Transverse colon (tissue), 4 donors: Measurements from ENCODE around the gene ADIPOR2. TPM values are rescaled to one million over a fixed set of nuclear protein-coding genes. Genes with fewer than 3 reads are reported as not detected.
A peak's percentile ranks its signal among the peaks of the same experiment; 100 is the strongest.

ENCODE experiments used
- DNase-seq: peaks from one replicate; pipeline ENCODE4 v3.0.0-alpha.2; 2019
- H3K27ac ChIP-seq, 4 donors: fragments of 200-600 bp; sonication (generic); 2 replicates each; pipeline ENCODE4 v1.5.1; 2016 to 2018; ENCODE audit warnings: inconsistent platforms in 4 of 4
- H3K27me3 ChIP-seq: fragments of 200-600 bp; sonication (generic); 2 replicates; pipeline ENCODE4 v1.5.1; 2017; ENCODE audit warnings: inconsistent platforms
- H3K36me3 ChIP-seq, 4 donors: fragments of 200-600 bp; sonication (generic); 2 replicates each; pipeline ENCODE4 v1.5.1; 2017 to 2019; ENCODE audit warnings: inconsistent platforms in 4 of 4
- H3K4me1 ChIP-seq, 4 donors: fragments of 200-600 bp; sonication (generic); 2 replicates each; pipeline ENCODE4 v1.5.1; 2017 to 2020; ENCODE audit warnings: inconsistent platforms in 4 of 4
- H3K4me3 ChIP-seq, 4 donors: fragments of 200-600 bp; sonication (generic); 1 replicate in 1 of 4; 2 replicates in 3 of 4; pipeline versions ENCODE4 v1.5.1 to v1.6.1; 2017 to 2019; ENCODE audit warnings: inconsistent platforms in 4 of 4
- H3K9me3 ChIP-seq, 2 donors: fragments of 200-600 bp; sonication (generic); 2 replicates each; pipeline ENCODE4 v1.5.1; 2017 to 2019; ENCODE audit warnings: inconsistent platforms in 2 of 2
- EP300 ChIP-seq: sonication (generic); formaldehyde crosslinking; IDR thresholded peaks from one replicate; pipeline ENCODE4 v1.6.1; 2017; ENCODE audit warnings: antibody characterized with exemption, low read depth
- POLR2A ChIP-seq: fragments of 450-650 bp; IDR thresholded peaks from one replicate; pipeline ENCODE4 v1.6.1; 2016; ENCODE audit warnings: antibody characterized with exemption, mild to moderate bottlenecking, moderate library complexity
- POLR2AphosphoS5 ChIP-seq, 3 donors: sonication (generic); formaldehyde crosslinking; IDR thresholded peaks; one replicate each; pipeline ENCODE4 v1.6.1; 2016; ENCODE audit warnings: antibody characterized with exemption in 3 of 3
- WGBS, 2 donors: methylation state at CpG; one replicate each; pipeline ENCODE4 v1.1.5; 2018; ENCODE audit warnings: low coverage in 1 of 2; 5-methylcytosine and 5-hydroxymethylcytosine counted together
- in situ Hi-C, 4 donors: fragments of 200-750 bp; cut with MboI; loops; one replicate each; pipeline versions ENCODE4 v1.15.0 to v1.15.1; 2017; ENCODE audit warnings: low sequenced_read_pairs in 3 of 4, low pct_ligation_motif_present in 1 of 4, low pct_unique_long_range_greater_than_20kb in 1 of 4
- intact Hi-C: fragments of 100-400 bp; cut with DNase I; formaldehyde crosslinking; loops from one replicate; pipeline ENCODE4 v1.15.1; 2023; ENCODE audit warnings: low total_unique reads
- total RNA-seq, 4 donors: library from RNA; depleted of rRNA; stranded (reverse); fragments of >200 nt; gene quantifications; one replicate each; pipeline ENCODE4 v1.1.0, GENCODE V29; 2016
- TF ChIP-seq, protein P1 (sequence below), 5 experiments: fragments of 200-600 bp in 3 of 5; fragments of 450-650 bp in 2 of 5; sonication (generic) in 3 of 5; IDR thresholded peaks; 1 replicate in 2 of 5; 2 replicates in 3 of 5; pipeline ENCODE4 v1.5.1; 2016 to 2017; ENCODE audit warnings: antibody characterized with exemption in 5 of 5, inconsistent platforms in 3 of 5, mild to moderate bottlenecking in 2 of 5, moderate library complexity in 1 of 5

Gene ADIPOR2
- total RNA-seq, 4 donors from 2014 or later: 27.9 to 74.2 (median 52.1) TPM

DNA sequence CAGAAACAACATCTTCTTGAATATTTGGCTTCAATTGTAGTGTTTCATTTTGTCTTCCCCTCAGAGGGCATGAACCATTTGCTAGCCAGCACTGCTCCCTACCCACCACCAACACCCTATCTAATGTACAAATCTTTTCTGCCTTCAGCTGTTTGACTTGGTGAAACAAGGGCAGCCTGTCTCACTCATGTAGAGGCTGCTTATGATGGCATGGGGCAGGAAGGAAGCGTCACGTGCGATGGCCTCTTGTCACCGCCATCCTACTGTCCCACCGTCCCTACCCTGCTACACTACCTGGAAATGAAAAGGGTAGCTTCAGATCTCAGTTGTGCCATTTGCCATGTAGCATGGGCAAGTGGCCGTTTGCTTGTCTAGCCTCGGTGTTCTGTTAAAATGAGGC is 99.6 kb downstream of the ADIPOR2 start:
- in situ Hi-C loops: loop anchor here in 1 of 4 donors (10.0 kb wide), 1 partner anchor 144 kb away; no protein-coding TSS in a partner anchor
- TF ChIP-seq EP300 (no peak), POLR2AphosphoS5 (IDR thresholded peaks at IDR 0.05) (no peak), POLR2A (no peak)
- TF ChIP-seq, protein P1, sequence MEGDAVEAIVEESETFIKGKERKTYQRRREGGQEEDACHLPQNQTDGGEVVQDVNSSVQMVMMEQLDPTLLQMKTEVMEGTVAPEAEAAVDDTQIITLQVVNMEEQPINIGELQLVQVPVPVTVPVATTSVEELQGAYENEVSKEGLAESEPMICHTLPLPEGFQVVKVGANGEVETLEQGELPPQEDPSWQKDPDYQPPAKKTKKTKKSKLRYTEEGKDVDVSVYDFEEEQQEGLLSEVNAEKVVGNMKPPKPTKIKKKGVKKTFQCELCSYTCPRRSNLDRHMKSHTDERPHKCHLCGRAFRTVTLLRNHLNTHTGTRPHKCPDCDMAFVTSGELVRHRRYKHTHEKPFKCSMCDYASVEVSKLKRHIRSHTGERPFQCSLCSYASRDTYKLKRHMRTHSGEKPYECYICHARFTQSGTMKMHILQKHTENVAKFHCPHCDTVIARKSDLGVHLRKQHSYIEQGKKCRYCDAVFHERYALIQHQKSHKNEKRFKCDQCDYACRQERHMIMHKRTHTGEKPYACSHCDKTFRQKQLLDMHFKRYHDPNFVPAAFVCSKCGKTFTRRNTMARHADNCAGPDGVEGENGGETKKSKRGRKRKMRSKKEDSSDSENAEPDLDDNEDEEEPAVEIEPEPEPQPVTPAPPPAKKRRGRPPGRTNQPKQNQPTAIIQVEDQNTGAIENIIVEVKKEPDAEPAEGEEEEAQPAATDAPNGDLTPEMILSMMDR (IDR thresholded peaks at IDR 0.05): no peak
- Histone ChIP-seq H3K4me3 (no peak overlapping the region), H3K27ac (no peak overlapping the region), H3K4me1 (peaks cover 3 to 7% (median 5%) of the 10 kb centered on the region in 4 donors), H3K36me3 (peaks cover 0 to 11% (median 5%) of the 10 kb centered on the region in 4 donors), H3K27me3 (no peaks in the 10 kb centered on the region), H3K9me3 (no peaks in the 10 kb centered on the region)
- 83 to 90% methylated on average over 4 to 7 of the region's 7 CpGs for whole genome bisulfite sequencing, 2 donors
- DNase-seq: no peak
- intact Hi-C loops: loop anchor here (2.0 to 10.0 kb wide), 2 partner anchors 138 to 794 kb away; no protein-coding TSS in a partner anchor

DNA sequence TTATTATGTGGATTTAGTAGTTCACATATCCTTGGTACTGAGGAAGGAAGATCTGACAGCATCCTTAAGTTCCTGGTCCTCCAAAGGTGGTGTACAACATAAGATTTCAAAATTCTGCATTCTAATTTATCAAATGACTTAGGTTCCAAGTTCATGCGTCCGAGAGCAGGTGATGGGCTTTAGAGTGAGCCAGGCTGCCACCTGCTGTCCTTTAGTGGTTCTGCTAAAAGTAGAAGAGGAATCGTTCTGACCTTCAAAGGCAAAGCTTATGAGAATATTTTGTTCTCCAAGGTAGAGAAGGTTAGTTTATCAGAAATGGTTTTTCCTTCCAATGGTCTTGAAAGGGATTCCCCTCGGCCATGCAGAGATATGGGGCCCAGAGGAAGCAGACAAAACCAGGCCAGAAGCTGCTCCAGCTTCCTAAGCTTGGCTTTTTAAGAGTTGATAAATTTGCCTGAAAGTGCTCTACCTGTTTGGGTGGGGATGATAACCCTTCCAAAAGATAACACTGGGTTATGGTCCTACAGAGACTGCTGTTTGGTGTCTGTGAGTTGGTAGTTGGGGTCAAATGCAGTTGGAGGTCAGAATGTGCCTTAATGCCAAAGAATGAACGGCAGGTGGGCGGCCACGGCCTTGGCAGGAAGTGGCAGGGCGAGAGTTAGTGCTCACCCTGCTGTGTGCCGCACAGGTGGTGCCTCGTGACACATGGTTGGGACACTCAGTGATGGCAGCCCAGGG is 100.4 kb downstream of the ADIPOR2 start:
- intact Hi-C loops (loop anchor here (2.0 to 10.0 kb wide), 2 partner anchors 138 to 794 kb away; no protein-coding TSS in a partner anchor), in situ Hi-C loops (loop anchor here in 1 of 4 donors (10.0 kb wide), 1 partner anchor 144 kb away; no protein-coding TSS in a partner anchor)
- Histone ChIP-seq H3K4me3 (no peak overlapping the region), H3K36me3 (peaks cover 0 to 3% (median 1%) of the 10 kb centered on the region in 4 donors), H3K4me1 (peaks cover 8 to 12% (median 10%) of the 10 kb centered on the region in 4 donors), H3K27ac (no peak overlapping the region), H3K27me3 (no peaks in the 10 kb centered on the region), H3K9me3 (no peaks in the 10 kb centered on the region)
- no peak for TF ChIP-seq POLR2AphosphoS5 (IDR thresholded peaks at IDR 0.05)
- TF ChIP-seq, protein P1 (IDR thresholded peaks at IDR 0.05): peak; percentile 76 to 93 (median 77)
- WGBS, 2 donors: 47% methylated on average over 10 of the region's 10 CpGs; no CpG with 5 or more reads in 1 of the 2 donors
- peak; percentile 75 for DNase-seq

DNA sequence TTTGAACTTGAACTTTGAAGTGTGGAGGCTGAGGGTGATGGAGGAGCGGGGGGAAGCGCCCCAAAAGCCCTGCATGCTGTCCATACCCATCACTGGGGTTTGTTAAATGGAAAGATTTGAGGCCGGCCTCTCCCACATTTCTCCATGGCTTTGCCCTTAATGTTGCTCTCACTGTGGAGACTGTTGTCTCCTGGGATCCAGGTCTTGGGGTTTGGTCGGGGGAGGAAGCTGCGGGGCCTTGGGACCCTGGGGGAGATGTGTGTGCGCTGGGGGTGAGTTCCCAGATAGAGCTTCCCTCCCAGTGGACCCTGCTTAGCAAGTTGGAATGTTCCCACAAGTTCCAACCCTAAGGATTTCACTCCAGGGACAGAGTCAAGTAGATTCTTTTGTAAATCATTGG is 101.5 kb downstream of the ADIPOR2 start:
- Histone ChIP-seq H3K4me1 (peaks cover 9 to 20% (median 14%) of the 10 kb centered on the region in 4 donors), H3K27ac (no peak overlapping the region), H3K36me3 (no peaks in the 10 kb centered on the region), H3K9me3 (no peaks in the 10 kb centered on the region), H3K4me3 (no peak overlapping the region), H3K27me3 (no peaks in the 10 kb centered on the region)
- TF ChIP-seq, protein P1 (IDR thresholded peaks at IDR 0.05): no peak
- TF ChIP-seq POLR2A (no peak), POLR2AphosphoS5 (IDR thresholded peaks at IDR 0.05) (no peak)
- in situ Hi-C loops: loop anchor here in 1 of 4 donors (10.0 kb wide), 1 partner anchor 142 kb away; no protein-coding TSS in a partner anchor
- 86 to 100% methylated on average over 1 to 6 of the region's 6 CpGs for WGBS, 2 donors
- intact Hi-C loops: loop anchor here (10.0 kb wide), 1 partner anchor 792 kb away; no protein-coding TSS in a partner anchor
- no peak for DNase-seq

DNA sequence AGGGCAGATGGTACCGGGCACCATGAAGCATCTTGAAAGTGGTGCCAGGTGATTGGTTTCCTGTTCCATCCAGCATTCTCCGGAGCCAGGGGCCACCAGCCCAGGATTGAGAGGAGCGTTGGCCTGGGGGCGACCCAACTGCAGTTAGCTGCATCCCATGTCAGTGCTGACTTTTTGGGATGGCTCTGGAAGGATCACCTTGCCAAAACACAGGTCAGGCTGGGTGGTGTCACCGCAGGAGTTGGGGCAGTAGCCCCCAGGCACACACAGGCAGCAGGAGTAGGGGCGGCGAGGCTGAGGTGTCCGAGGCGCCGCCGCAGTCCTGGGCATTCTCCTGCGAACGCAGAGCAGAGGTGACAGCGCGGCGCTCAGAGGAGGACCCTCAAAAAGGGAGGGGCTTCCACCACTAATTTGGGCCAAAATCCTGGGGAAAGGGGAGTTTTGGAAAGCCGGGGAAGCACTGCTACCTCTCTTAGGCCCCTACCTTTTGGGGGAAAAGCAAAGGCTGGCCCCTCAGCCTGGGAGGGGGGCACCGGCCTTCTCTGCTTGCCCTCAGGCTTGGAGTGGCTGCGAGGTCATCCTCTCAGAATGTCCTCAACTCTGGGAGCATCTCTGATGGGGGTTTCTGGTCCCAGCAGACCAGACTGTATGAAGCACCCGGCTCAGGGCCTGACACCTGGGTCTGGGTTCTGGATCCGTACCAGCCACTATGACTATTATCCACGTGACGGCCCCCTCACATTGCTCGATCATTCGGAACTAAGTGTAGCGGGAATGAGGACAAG is 102.7 kb downstream of the ADIPOR2 start:
- TF ChIP-seq POLR2A (no peak), EP300 (no peak), POLR2AphosphoS5 (IDR thresholded peaks at IDR 0.05) (no peak)
- TF ChIP-seq, protein P1 (IDR thresholded peaks at IDR 0.05): no peak
- no peak overlapping the region for H3K4me3 ChIP-seq
- H3K9me3 ChIP-seq: no peaks in the 10 kb centered on the region
- 91 to 93% methylated on average over 6 to 26 of the region's 26 CpGs for WGBS, 2 donors
- no peak overlapping the region for H3K27ac ChIP-seq
- peaks cover 10 to 25% (median 16%) of the 10 kb centered on the region in 4 donors for H3K4me1 ChIP-seq
- intact Hi-C loops (loop anchor here (10.0 kb wide), 1 partner anchor 791 kb away; no protein-coding TSS in a partner anchor), in situ Hi-C loops (loop anchor here in 1 of 4 donors (10.0 kb wide), 1 partner anchor 141 kb away; no protein-coding TSS in a partner anchor)
- no peaks in the 10 kb centered on the region for H3K36me3 ChIP-seq
- DNase-seq: no peak
- no peaks in the 10 kb centered on the region for H3K27me3 ChIP-seq
